HL-60 (cell line): ENCODE data around the gene HSD17B13.

Experiments
- POLR2AphosphoS5 ChIP-seq: IDR thresholded peaks from 2 replicates; pipeline ENCODE4 v1.6.1; 2012; ENCODE audit warnings: low read depth
- TF ChIP-seq, protein P1 (sequence below): IDR thresholded peaks from one replicate; pipeline ENCODE4 v1.5.1; 2011; ENCODE audit warnings: low read length, control low read depth, inconsistent platforms; ENCODE audit not compliant: insufficient read depth

DNA sequence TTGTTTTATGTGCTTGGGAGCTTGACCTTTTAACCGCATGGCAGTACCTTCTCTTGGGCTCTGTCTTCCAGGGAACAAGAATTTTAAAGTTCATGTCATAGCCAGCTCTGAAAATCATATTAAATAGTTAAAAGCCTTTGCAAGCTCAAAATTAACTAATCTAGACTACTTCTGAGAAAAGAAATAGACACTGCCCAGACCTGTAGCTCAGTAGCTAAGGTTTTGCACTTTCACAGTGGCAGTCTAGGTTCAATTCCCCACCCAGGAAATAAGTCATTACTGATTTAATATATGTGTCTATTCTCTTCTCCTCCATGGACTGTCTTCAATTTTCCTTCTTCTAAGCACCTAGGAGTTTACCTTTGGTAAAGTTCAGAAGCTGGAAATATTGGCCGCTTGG lies 40.9 kb upstream of the HSD17B13 start:
- TF ChIP-seq, protein P1, sequence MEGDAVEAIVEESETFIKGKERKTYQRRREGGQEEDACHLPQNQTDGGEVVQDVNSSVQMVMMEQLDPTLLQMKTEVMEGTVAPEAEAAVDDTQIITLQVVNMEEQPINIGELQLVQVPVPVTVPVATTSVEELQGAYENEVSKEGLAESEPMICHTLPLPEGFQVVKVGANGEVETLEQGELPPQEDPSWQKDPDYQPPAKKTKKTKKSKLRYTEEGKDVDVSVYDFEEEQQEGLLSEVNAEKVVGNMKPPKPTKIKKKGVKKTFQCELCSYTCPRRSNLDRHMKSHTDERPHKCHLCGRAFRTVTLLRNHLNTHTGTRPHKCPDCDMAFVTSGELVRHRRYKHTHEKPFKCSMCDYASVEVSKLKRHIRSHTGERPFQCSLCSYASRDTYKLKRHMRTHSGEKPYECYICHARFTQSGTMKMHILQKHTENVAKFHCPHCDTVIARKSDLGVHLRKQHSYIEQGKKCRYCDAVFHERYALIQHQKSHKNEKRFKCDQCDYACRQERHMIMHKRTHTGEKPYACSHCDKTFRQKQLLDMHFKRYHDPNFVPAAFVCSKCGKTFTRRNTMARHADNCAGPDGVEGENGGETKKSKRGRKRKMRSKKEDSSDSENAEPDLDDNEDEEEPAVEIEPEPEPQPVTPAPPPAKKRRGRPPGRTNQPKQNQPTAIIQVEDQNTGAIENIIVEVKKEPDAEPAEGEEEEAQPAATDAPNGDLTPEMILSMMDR: no peak
- no peak for TF ChIP-seq POLR2AphosphoS5
